Lower leg skin (tissue), 4 donors: Measurements from ENCODE around the gene CCBE1. TPM values are rescaled to one million over a fixed set of nuclear protein-coding genes. Genes with fewer than 3 reads are reported as not detected.
A peak's percentile ranks its signal among the peaks of the same experiment; 100 is the strongest.

Experiments
- DNase-seq, 2 donors: peaks; one replicate each; pipeline ENCODE4 v3.0.0-alpha.2; 2019; ENCODE audit warnings: low spot score in 2 of 2
- H3K4me3 ChIP-seq: fragments of 200-600 bp; sonication (generic); 2 replicates; pipeline ENCODE4 v1.5.1; 2017; ENCODE audit warnings: mild to moderate bottlenecking, low read depth; ENCODE audit not compliant: poor library complexity, severe bottlenecking
- POLR2A ChIP-seq, 2 donors: fragments of 450-650 bp; IDR thresholded peaks; one replicate each; pipeline ENCODE4 v1.6.1; 2016 to 2017; ENCODE audit warnings: antibody characterized with exemption in 2 of 2, mild to moderate bottlenecking in 1 of 2, moderate library complexity in 1 of 2
- WGBS, 2 donors: methylation state at CpG; one replicate each; pipeline ENCODE4 v1.1.5; 2018; 5-methylcytosine and 5-hydroxymethylcytosine counted together
- intact Hi-C: fragments of 100-400 bp; cut with DNase I; formaldehyde crosslinking; loops from one replicate; pipeline ENCODE4 v1.15.0; 2023; ENCODE audit warnings: low total_unique reads
- total RNA-seq, 4 donors: library from RNA; depleted of rRNA; stranded (reverse); fragments of >200 nt; gene quantifications; one replicate each; pipeline ENCODE4 v1.1.0, GENCODE V29; 2016
- TF ChIP-seq, protein P1 (sequence below), 3 donors: fragments of 450-650 bp; IDR thresholded peaks; one replicate each; pipeline ENCODE4 v1.5.1; 2016; ENCODE audit warnings: antibody characterized with exemption in 3 of 3, mild to moderate bottlenecking in 3 of 3, moderate library complexity in 2 of 3

CCBE1 gene
- total RNA-seq, 4 donors from 2014 or later = 3.0 to 15.5 (median 3.2) TPM

GRCh38 chr18:59470561-59471121 lies 226.6 kb downstream of the CCBE1 start:
- DNase-seq = peak in 1 of 2 donors; percentile 42
- H3K4me3 ChIP-seq = no peak overlapping the region
- WGBS, 2 donors = 30 to 52% methylated on average over 8 of the region's 8 CpGs
- intact Hi-C loops = no loop called here
- no peak for TF ChIP-seq POLR2A (IDR thresholded peaks at IDR 0.05)
- TF ChIP-seq, protein P1, sequence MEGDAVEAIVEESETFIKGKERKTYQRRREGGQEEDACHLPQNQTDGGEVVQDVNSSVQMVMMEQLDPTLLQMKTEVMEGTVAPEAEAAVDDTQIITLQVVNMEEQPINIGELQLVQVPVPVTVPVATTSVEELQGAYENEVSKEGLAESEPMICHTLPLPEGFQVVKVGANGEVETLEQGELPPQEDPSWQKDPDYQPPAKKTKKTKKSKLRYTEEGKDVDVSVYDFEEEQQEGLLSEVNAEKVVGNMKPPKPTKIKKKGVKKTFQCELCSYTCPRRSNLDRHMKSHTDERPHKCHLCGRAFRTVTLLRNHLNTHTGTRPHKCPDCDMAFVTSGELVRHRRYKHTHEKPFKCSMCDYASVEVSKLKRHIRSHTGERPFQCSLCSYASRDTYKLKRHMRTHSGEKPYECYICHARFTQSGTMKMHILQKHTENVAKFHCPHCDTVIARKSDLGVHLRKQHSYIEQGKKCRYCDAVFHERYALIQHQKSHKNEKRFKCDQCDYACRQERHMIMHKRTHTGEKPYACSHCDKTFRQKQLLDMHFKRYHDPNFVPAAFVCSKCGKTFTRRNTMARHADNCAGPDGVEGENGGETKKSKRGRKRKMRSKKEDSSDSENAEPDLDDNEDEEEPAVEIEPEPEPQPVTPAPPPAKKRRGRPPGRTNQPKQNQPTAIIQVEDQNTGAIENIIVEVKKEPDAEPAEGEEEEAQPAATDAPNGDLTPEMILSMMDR (IDR thresholded peaks at IDR 0.05) = no peak

- DNase-seq = no peak
- H3K4me3 ChIP-seq = no peak overlapping the region
- 85 to 88% methylated on average over 15 of the region's 15 CpGs for WGBS, 2 donors
- intact Hi-C loops = no loop called here
- TF ChIP-seq, protein P1 (IDR thresholded peaks at IDR 0.05) = no peak
- no peak for TF ChIP-seq POLR2A (IDR thresholded peaks at IDR 0.05)
Measured at GRCh38 chr18:59469463-59470180, 227.6 kb downstream of the CCBE1 start.

GRCh38 chr18:59468821-59469220 lies 228.4 kb downstream of the CCBE1 start:
- intact Hi-C loops = no loop called here
- no peak for DNase-seq
- H3K4me3 ChIP-seq = no peak overlapping the region
- no peak for TF ChIP-seq POLR2A (IDR thresholded peaks at IDR 0.05)
- TF ChIP-seq, protein P1 (IDR thresholded peaks at IDR 0.05) = no peak
- 59 to 60% methylated on average over 4 of the region's 4 CpGs for WGBS, 2 donors

DNA sequence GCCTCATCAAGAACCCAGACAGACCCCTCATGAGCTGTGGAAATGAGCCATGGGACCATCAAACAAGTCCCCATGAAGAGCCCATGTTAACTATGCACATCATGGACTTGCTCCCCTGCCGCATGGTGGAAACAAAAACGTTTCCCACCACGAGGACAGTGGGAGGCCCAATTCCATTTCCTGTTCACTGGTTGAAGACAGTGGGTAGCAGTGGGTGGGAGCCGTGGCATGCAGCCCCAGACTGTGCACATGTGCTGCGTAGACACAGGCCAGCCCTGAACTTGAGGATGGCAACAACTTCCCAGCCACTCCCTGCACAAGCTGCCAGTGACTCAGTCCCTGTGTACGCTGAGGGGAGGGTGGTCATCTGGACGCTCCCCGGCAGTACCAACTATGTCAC lies 229.7 kb downstream of the CCBE1 start:
- intact Hi-C loops = no loop called here
- no peak for DNase-seq
- H3K4me3 ChIP-seq = no peak overlapping the region
- TF ChIP-seq, protein P1 (IDR thresholded peaks at IDR 0.05) = no peak
- no peak for TF ChIP-seq POLR2A (IDR thresholded peaks at IDR 0.05)
- WGBS, 2 donors = 72 to 79% methylated on average over 7 to 8 of the region's 8 CpGs

- intact Hi-C loops = no loop called here
- H3K4me3 ChIP-seq = no peak overlapping the region
- TF ChIP-seq POLR2A (IDR thresholded peaks at IDR 0.05) = no peak
- TF ChIP-seq, protein P1 (IDR thresholded peaks at IDR 0.05) = no peak
- DNase-seq = no peak
- 93 to 94% methylated on average over 3 of the region's 3 CpGs for WGBS, 2 donors
Measured at GRCh38 chr18:59466980-59467379, 230.2 kb downstream of the CCBE1 start.
